ENCODE measurements around the gene TBC1D19. TPM values are rescaled to one million over a fixed set of nuclear protein-coding genes. Genes with fewer than 3 reads are reported as not detected.

TBC1D19 gene
- polyA plus RNA-seq, 1 experiment = 8.3 TPM

DNA sequence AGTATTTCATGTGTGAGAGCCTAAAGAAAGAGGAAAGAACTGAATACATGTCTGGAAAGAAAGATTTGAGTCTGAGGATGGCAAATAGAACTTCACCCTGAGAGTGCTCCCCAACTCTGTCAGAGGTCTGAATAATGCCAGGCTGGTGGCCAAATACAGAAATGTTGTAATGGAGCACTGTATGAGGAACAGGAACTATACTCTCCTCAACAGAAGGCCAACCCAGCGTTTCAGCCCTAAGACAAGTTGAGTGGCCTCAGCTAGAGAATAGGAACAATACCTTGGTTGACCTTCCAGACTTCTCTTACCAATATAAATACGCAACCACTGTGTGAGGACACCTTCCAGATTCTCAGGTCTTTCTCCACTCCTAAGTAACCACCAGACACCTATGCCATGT is 182.3 kb downstream of the TBC1D19 start:
- POLR2A ChIA-PET = no interaction called here
- TF ChIP-seq, protein P1, sequence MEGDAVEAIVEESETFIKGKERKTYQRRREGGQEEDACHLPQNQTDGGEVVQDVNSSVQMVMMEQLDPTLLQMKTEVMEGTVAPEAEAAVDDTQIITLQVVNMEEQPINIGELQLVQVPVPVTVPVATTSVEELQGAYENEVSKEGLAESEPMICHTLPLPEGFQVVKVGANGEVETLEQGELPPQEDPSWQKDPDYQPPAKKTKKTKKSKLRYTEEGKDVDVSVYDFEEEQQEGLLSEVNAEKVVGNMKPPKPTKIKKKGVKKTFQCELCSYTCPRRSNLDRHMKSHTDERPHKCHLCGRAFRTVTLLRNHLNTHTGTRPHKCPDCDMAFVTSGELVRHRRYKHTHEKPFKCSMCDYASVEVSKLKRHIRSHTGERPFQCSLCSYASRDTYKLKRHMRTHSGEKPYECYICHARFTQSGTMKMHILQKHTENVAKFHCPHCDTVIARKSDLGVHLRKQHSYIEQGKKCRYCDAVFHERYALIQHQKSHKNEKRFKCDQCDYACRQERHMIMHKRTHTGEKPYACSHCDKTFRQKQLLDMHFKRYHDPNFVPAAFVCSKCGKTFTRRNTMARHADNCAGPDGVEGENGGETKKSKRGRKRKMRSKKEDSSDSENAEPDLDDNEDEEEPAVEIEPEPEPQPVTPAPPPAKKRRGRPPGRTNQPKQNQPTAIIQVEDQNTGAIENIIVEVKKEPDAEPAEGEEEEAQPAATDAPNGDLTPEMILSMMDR (IDR thresholded peaks at IDR 0.05; ENCODE audit: insufficient read depth, low read depth, low read length) = no peak
- no peaks in the 10 kb centered on the region for H3K27me3 ChIP-seq (ENCODE audit: control insufficient read depth, insufficient read depth, low read length)
- H3K4me3 ChIP-seq (ENCODE audit: low read depth, low read length) = no peak overlapping the region
- DNase-seq (ENCODE audit: low read depth) = no peak
- no peaks in the 10 kb centered on the region; the same call in 1 of the 2 replicates for H3K36me3 ChIP-seq (ENCODE audit: control insufficient read depth, insufficient read depth, low read length)
- CTCF ChIA-PET = no interaction called here

DNA sequence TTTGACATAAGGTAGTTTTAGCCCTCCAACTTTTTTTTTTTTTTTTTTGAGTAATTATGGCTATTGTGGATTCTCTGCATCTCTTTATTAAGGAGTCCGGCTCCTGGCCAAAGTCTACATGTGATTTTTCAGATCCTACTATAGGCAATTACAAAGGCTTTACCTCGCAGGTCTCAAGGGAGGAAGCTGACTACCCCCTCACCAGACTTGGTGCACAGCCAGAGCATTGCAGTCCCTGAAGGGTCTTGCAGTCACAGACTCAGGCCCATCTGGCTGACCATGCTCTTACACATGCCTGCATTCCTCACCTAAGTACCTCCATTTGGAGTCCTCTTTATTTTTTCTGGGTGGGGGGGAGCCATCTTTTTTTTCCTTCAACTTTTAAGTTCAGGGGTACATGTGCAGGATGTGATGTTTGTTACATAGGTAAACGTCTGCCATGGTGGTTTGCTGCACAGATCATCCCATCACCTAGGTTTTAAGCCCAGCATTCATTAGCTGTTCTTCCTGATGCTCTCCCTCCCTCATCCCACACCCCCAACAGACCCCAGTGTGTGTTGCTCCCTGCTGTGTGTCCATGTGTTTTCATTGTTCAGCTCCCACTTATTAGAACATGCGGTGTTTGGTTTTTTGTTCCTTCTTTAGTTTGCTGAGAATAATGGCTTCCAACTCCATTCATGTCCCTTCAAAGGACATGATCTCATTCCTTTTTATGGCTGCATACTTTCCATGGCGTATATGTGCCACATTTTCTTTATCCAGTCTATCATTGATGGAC is 188.4 kb downstream of the TBC1D19 start:
- TF ChIP-seq, protein P1 (IDR thresholded peaks at IDR 0.05; ENCODE audit: insufficient read depth, low read depth, low read length) = no peak
- CTCF ChIA-PET = no interaction called here
- DNase-seq (ENCODE audit: low read depth) = no peak
- POLR2A ChIA-PET = no interaction called here
- H3K4me3 ChIP-seq (ENCODE audit: low read depth, low read length) = no peak overlapping the region
- no peaks in the 10 kb centered on the region; the same call in 1 of the 2 replicates for H3K36me3 ChIP-seq (ENCODE audit: control insufficient read depth, insufficient read depth, low read length)
- no peaks in the 10 kb centered on the region for H3K27me3 ChIP-seq (ENCODE audit: control insufficient read depth, insufficient read depth, low read length)

DNA sequence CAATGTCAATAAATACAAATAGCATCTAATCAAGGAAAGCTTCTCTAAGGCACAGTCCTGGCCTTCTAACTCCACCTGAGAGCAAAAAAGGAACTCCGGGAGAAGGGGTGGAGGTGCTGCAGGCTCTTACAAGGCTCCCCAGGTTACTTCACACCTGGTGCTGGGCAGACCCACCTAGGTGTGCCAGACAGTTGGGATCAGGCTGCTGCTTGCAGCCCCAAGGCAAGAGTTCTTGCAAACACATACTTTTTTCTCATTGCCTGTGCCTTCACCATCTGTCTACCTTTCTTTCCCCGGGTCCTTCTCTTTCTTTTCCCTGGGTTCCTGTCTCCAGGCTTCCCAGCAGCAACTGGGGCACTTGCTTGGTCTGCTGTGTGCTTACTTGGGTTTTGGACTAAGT is 195.3 kb downstream of the TBC1D19 start:
- TF ChIP-seq, protein P1 (IDR thresholded peaks at IDR 0.05; ENCODE audit: insufficient read depth, low read depth, low read length) = no peak
- POLR2A ChIA-PET = no interaction called here
- Histone ChIP-seq H3K4me3 (ENCODE audit: low read depth, low read length) (no peak overlapping the region), H3K27me3 (ENCODE audit: control insufficient read depth, insufficient read depth, low read length) (no peaks in the 10 kb centered on the region), H3K36me3 (ENCODE audit: control insufficient read depth, insufficient read depth, low read length) (no peaks in the 10 kb centered on the region)
- no peak for DNase-seq (ENCODE audit: low read depth)
- CTCF ChIA-PET = no interaction called here

DNA sequence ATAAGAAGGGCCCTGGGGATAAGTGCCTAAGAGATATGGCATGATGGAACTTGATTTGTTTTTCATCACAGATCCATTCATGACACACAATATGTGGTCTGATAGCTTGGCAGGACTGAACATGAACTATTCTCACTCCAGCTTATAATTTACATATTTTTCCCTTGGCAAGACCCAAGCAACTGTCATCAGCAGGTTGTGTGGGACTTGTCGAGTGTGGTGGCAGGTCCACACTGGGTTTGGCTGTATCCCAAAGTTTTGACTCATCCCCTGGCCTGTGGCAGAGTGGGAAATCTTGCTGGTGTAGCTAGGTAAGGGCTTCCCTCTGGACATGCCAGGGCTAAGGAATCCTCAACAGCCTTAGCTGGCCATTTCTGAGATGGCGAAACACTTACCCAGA is 195.8 kb downstream of the TBC1D19 start:
- no peak for DNase-seq (ENCODE audit: low read depth)
- POLR2A ChIA-PET = no interaction called here

DNA sequence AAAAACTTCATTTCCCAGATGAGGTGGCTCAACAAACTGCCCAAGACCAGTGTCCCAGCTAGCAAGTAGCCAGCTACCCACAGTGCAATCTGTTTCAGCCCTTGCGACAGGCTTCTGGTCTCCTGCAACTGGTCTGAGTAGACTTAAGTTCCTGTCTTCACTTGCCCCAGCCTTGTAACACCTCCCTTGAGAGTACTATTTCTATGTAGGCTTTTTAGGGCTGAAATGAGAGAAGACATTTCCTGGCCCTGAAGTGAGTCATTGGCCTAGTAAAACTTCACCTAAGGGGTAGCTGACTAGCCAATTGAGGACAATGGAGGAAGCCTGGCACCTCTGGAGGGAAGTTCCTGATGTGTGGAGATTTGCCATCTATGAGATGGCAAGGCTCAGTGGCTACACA is 196.7 kb downstream of the TBC1D19 start:
- ChIA-PET CTCF (no interaction called here), POLR2A (no interaction called here)
- Histone ChIP-seq H3K36me3 (ENCODE audit: control insufficient read depth, insufficient read depth, low read length) (no peaks in the 10 kb centered on the region), H3K27me3 (ENCODE audit: control insufficient read depth, insufficient read depth, low read length) (no peaks in the 10 kb centered on the region), H3K4me3 (ENCODE audit: low read depth, low read length) (no peak overlapping the region)
- DNase-seq (ENCODE audit: low read depth) = no peak
- TF ChIP-seq, protein P1 (IDR thresholded peaks at IDR 0.05; ENCODE audit: insufficient read depth, low read depth, low read length) = no peak

More for the DNA sequence above, 195.8 kb downstream of the TBC1D19 start:
- CTCF ChIA-PET = no interaction called here
- Histone ChIP-seq H3K27me3 (ENCODE audit: control insufficient read depth, insufficient read depth, low read length) (no peaks in the 10 kb centered on the region), H3K4me3 (ENCODE audit: low read depth, low read length) (no peak overlapping the region), H3K36me3 (ENCODE audit: control insufficient read depth, insufficient read depth, low read length) (no peaks in the 10 kb centered on the region)
- TF ChIP-seq, protein P1 (IDR thresholded peaks at IDR 0.05; ENCODE audit: insufficient read depth, low read depth, low read length) = no peak
